ENCODE data around the gene JAGN1. TPM values are rescaled to one million over a fixed set of nuclear protein-coding genes. Genes with fewer than 3 reads are reported as not detected.
"Not testable (repeated sequence)": the region's sequence is repeated elsewhere in the genome, so short reads cannot be mapped to it uniquely, and the experiment has no call there.

Gene JAGN1
- total and polyA plus RNA-seq, 2 donors from 2014 or later = 30.3 to 55.3 TPM

DNA sequence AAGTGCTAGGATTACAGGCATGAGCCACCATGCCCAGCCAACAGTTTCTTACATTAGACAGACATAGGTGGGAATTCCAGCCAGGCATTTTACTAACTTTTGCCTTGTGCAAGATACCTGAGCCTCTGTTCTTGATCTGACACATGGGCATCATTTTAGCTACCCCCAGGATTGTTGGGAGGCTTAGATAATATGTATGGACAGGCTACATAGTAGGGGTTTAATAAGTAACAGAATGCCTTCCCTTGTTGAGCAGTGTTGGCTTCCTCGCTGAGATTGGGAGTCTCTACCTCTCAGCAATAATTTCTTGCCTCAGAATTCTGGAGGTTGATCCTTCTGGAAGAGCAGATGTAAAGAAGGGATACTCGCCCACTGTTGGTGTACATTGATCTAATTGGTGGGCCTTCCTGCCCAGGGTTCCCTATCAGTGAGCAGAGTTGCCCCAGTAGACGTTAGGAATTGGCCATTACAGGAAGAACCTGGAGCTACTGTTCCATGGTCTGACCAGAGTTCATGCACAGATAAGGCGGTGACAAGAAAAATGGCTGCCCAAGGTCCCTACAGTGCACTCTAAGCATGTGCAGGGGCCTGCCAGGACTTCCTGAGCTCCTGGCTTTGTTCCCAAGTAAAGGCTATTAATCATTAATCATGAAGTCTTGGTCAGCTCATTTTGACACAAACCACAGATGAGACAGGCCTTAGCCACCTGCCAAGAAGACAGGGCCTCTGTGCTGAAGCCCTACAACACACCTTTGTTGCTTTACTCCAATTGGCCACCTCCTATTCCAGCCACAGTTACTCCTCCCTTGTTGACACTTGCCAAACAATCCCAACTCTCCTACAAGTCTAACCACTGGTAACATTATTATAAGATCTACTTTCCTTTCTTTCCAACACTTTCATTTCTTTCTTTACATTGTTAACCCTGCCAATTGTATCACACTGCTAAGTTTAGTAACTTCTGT is 7.3 kb downstream of the JAGN1 start:
- DNase-seq = peak in 3 of 5 donors; percentile 45 to 89 (median 85)
- peaks cover 6 to 42% (median 36%) of the 10 kb centered on the region in 3 donors for H3K4me1 ChIP-seq (ENCODE audit: control insufficient read depth in 2 of 3, insufficient read depth in 2 of 3, low read depth in 1 of 3, low read length in 3 of 3)
- no peak for FAIRE-seq

GRCh38 chr3:9898467-9899241 is 8.2 kb downstream of the JAGN1 start:
- H3K4me1 ChIP-seq (ENCODE audit: control insufficient read depth in 2 of 3, insufficient read depth in 2 of 3, low read depth in 1 of 3, low read length in 3 of 3) = peaks cover 6 to 40% (median 40%) of the 10 kb centered on the region in 3 donors
- DNase-seq (peak in 1 of 5 donors; percentile 31), FAIRE-seq (no peak)
- H3K27ac ChIP-seq (ENCODE audit: low read depth in 2 of 2, low read length in 2 of 2) = peak overlapping the region; percentile 71 to 77
- no peak for TF ChIP-seq CTCF (IDR thresholded peaks at IDR 0.05; ENCODE audit: borderline replicate concordance, extremely low read depth, insufficient read depth)
- intact Hi-C loops (cut with DNase I) = no loop called here
- H3K27me3 ChIP-seq (ENCODE audit: control insufficient read depth, insufficient read depth, low read length) = no peaks in the 10 kb centered on the region
- no peak overlapping the region for H3K4me3 ChIP-seq (ENCODE audit: low read length in 3 of 3)
- peak overlapping the region in 1 of 3 donors; percentile 19 for H3K9ac ChIP-seq (ENCODE audit: low read length in 3 of 3)
- H3K9me3 ChIP-seq (ENCODE audit: control insufficient read depth in 2 of 3, insufficient read depth in 1 of 3, low read length in 3 of 3) = no peaks in the 10 kb centered on the region
- H3K36me3 ChIP-seq (ENCODE audit: control insufficient read depth in 2 of 3, insufficient read depth in 3 of 3, low read length in 3 of 3) = no peaks in the 10 kb centered on the region

More for the DNA sequence above, 7.3 kb downstream of the JAGN1 start:
- H3K4me3 ChIP-seq (ENCODE audit: low read length in 3 of 3) = peak overlapping the region in 1 of 3 donors; percentile 20
- no peaks in the 10 kb centered on the region for H3K27me3 ChIP-seq (ENCODE audit: control insufficient read depth, insufficient read depth, low read length)
- no peak for TF ChIP-seq CTCF (IDR thresholded peaks at IDR 0.05; ENCODE audit: borderline replicate concordance, extremely low read depth, insufficient read depth)
- no peaks in the 10 kb centered on the region for H3K9me3 ChIP-seq (ENCODE audit: control insufficient read depth in 2 of 3, insufficient read depth in 1 of 3, low read length in 3 of 3)
- intact Hi-C loops (cut with DNase I) = no loop called here
- peak overlapping the region; percentile 79 to 90 for H3K27ac ChIP-seq (ENCODE audit: low read depth in 2 of 2, low read length in 2 of 2)
- peaks cover 0 to 8% (median 6%) of the 10 kb centered on the region in 3 donors for H3K36me3 ChIP-seq (ENCODE audit: control insufficient read depth in 2 of 3, insufficient read depth in 3 of 3, low read length in 3 of 3)
- H3K9ac ChIP-seq (ENCODE audit: low read length in 3 of 3) = peak overlapping the region in 1 of 3 donors; percentile 19

DNA sequence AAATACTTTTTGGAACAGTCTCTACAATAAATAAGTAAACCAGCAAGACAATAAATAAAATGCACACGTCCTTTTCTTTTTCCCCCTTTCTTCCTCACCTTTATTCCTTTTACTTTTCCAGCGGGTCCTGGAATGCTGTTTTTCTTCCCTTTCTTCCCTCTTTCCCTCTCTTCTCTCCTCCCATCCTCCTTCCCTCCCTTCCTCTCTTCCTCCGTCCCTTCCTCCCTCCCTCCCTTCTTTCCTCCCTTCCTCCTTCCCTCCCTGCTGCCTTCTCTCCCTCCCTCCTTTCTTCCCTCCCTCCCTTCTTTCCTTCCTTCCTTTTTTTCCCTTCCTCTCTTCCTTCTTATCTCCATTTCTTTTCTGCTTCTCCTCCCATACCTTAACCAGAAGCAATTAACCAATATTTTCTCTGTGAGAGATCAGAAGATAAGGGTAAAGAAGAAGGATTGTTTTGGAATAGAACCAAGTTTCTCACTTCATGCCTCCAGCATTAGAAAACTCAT is 8.9 kb downstream of the JAGN1 start:
- Histone ChIP-seq H3K27ac (ENCODE audit: low read depth in 2 of 2, low read length in 2 of 2) (no peak overlapping the region), H3K9ac (ENCODE audit: low read length in 3 of 3) (no peak overlapping the region), H3K4me1 (ENCODE audit: control insufficient read depth in 2 of 3, insufficient read depth in 2 of 3, low read depth in 1 of 3, low read length in 3 of 3) (peaks cover 6 to 40% (median 34%) of the 10 kb centered on the region in 3 donors), H3K27me3 (ENCODE audit: control insufficient read depth, insufficient read depth, low read length) (no peaks in the 10 kb centered on the region), H3K36me3 (ENCODE audit: control insufficient read depth in 2 of 3, insufficient read depth in 3 of 3, low read length in 3 of 3) (no peaks in the 10 kb centered on the region), H3K4me3 (ENCODE audit: low read length in 3 of 3) (no peak overlapping the region), H3K9me3 (ENCODE audit: control insufficient read depth in 2 of 3, insufficient read depth in 1 of 3, low read length in 3 of 3) (no peaks in the 10 kb centered on the region)
- intact Hi-C loops (cut with DNase I) = no loop called here
- TF ChIP-seq CTCF (IDR thresholded peaks at IDR 0.05; ENCODE audit: borderline replicate concordance, extremely low read depth, insufficient read depth) = no peak
- FAIRE-seq (no peak), DNase-seq (no peak)

GRCh38 chr3:9900965-9901415 is 10.6 kb downstream of the JAGN1 start:
- peaks cover 6 to 40% (median 34%) of the 10 kb centered on the region in 3 donors for H3K4me1 ChIP-seq (ENCODE audit: control insufficient read depth in 2 of 3, insufficient read depth in 2 of 3, low read depth in 1 of 3, low read length in 3 of 3)
- H3K4me3 ChIP-seq (ENCODE audit: low read length in 3 of 3); H3K27ac ChIP-seq (ENCODE audit: low read depth in 2 of 2, low read length in 2 of 2); intact Hi-C loops (cut with DNase I); H3K36me3 ChIP-seq (ENCODE audit: control insufficient read depth in 2 of 3, insufficient read depth in 3 of 3, low read length in 3 of 3); DNase-seq; FAIRE-seq; H3K9me3 ChIP-seq (ENCODE audit: control insufficient read depth in 2 of 3, insufficient read depth in 1 of 3, low read length in 3 of 3); H3K9ac ChIP-seq (ENCODE audit: low read length in 3 of 3); H3K27me3 ChIP-seq (ENCODE audit: control insufficient read depth, insufficient read depth, low read length): not testable (repeated sequence)
